GM21367 (cell line): Measurements from ENCODE around the gene PRSS2.

ENCODE experiments used
- ATAC-seq: cut with Tn5 transposase; IDR thresholded peaks from one replicate; pipeline ENCODE4 v1.9.1; 2021; ENCODE audit not compliant: unreplicated experiment

Gene PRSS2

DNA sequence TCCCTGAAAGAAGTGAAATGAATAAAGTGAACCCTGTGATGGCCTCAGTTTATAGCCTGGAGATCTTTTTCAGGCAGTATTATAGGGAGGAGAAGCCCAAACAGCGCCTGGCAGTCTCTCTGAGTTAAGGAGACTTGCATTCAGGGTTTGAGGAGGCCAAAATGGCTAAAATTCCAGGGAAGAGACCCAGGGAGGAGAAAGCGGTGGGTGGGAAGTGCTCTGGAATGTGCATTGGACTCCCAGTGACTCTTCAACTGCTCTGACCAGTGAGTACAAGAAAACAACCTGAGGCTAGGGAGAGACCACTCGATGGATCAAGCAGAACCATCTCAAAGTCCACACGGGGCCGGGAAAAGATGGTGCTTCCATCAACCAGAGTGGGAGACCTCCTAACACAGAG is 48.8 kb downstream of the PRSS2 start:
- ATAC-seq, result no peak

DNA sequence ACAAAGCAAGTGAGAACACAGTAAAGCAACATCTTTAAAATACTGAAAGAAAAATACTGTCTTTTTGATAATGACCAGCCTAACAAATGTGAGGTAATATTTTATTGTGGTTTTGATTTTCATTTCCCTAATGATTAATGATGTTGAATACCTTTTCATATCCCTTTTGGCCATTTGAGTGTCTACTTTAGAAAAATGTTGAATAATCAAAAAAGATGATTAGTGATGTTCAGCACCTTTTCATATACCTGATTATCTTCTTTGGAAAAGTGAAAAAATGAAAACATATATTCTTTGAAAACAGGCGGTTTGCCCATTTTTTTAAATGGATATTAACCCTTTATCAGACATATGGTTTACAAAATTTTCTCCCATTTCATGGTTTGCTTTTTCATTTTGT is 51.9 kb downstream of the PRSS2 start:
- ATAC-seq, result no peak
